Activated CD4-positive, alpha-beta T cell treated with anti-CD3 and anti-CD28 coated beads for 24 hours (primary cell): ENCODE results near the gene DHX15.

Experiments
- DNase-seq, 2 donors: peaks; one replicate each; pipeline ENCODE4 v3.0.0-alpha.2; 2020; ENCODE audit warnings: low read depth in 2 of 2

DHX15 gene

DNA sequence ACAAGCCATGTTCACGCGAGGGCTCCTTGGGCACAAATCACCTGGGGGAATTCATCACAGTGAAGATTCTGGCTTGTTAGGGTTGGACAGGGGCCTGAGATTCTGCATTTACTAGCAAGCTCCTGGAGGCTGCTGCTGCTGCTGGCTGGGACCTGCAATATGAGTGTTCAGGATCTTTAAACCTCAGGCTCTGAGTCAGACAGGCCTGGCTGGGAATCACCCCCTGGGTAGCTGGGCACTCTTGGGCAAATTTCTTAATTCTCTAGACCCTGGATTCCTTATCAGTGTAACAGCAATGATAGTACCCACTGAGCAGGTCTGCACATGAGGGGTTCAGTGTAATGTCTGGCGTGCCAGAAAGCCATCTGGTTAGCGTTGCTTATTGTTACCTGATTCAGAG, 101.5 kb downstream of the DHX15 start:
- DNase-seq = no peak

DNA sequence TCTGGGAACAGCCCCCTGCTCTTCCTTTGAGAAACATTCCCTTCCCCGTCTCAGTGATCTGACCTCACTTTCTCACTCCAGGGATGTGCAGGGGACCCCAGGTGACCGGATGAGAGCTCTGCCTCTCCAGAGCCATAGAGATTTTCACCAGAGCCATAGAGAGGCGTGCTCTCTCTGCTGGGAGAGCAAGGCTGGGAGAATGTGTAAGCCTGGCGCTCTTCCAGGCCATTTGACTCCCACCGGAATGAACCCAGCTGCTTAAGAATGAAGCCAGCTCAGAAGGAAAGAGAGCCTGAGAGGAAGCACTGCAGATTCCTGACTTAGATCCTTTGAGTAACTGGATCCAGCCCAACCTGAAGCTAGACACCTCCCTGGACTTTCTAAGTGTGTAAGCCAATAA, 106.4 kb downstream of the DHX15 start:
- no peak for DNase-seq
